Duodenal mucosa (tissue), 2 donors: ENCODE results near the gene LDLRAD3.

Source experiments
- H3K27ac ChIP-seq: one replicate; pipeline ENCODE4 v1.7.0; 2013; ENCODE audit warnings: low read depth, low read length
- H3K27me3 ChIP-seq, 2 donors: one replicate each; pipeline ENCODE4 v1.7.0; 2013; ENCODE audit warnings: low read length in 2 of 2, control low read depth in 1 of 2; ENCODE audit not compliant: insufficient read depth in 2 of 2, control insufficient read depth in 1 of 2
- H3K36me3 ChIP-seq, 2 donors: one replicate each; pipeline ENCODE4 v1.7.0; 2013; ENCODE audit warnings: low read length in 2 of 2, control low read depth in 1 of 2; ENCODE audit not compliant: insufficient read depth in 2 of 2, control insufficient read depth in 1 of 2
- H3K4me1 ChIP-seq, 2 donors: one replicate each; pipeline ENCODE4 v1.7.0; 2013; ENCODE audit warnings: low read length in 2 of 2, control low read depth in 1 of 2; ENCODE audit not compliant: insufficient read depth in 2 of 2, control insufficient read depth in 1 of 2
- H3K4me3 ChIP-seq, 2 donors: one replicate each; pipeline ENCODE4 v1.7.0; 2013; ENCODE audit warnings: low read length in 2 of 2, low read depth in 1 of 2
- H3K9ac ChIP-seq, 2 donors: one replicate each; pipeline ENCODE4 v1.7.0; 2013; ENCODE audit warnings: low read length in 2 of 2, low read depth in 1 of 2
- H3K9me3 ChIP-seq, 2 donors: one replicate each; pipeline ENCODE4 v1.7.0; 2013; ENCODE audit warnings: low read length in 2 of 2, control low read depth in 1 of 2; ENCODE audit not compliant: control insufficient read depth in 1 of 2

The LDLRAD3 gene

GRCh38 chr11:36211761-36212430 is 268.0 kb downstream of the LDLRAD3 start:
- no peak overlapping the region for H3K4me3 ChIP-seq
- H3K4me1 ChIP-seq = no peaks in the 10 kb centered on the region
- H3K27me3 ChIP-seq = no peaks in the 10 kb centered on the region
- no peak overlapping the region for H3K9ac ChIP-seq
- H3K36me3 ChIP-seq = no peaks in the 10 kb centered on the region
- no peak overlapping the region for H3K27ac ChIP-seq
- H3K9me3 ChIP-seq = no peaks in the 10 kb centered on the region

- Histone ChIP-seq H3K27me3 (no peaks in the 10 kb centered on the region), H3K9ac (no peak overlapping the region), H3K9me3 (no peaks in the 10 kb centered on the region), H3K4me1 (no peaks in the 10 kb centered on the region), H3K36me3 (no peaks in the 10 kb centered on the region), H3K4me3 (no peak overlapping the region), H3K27ac (no peak overlapping the region)
These were observed 268.9 kb downstream of the LDLRAD3 start for GRCh38 chr11:36212564-36213392.

- no peaks in the 10 kb centered on the region for H3K27me3 ChIP-seq
- no peak overlapping the region for H3K4me3 ChIP-seq
- H3K27ac ChIP-seq = no peak overlapping the region
- no peak overlapping the region for H3K9ac ChIP-seq
- H3K9me3 ChIP-seq = no peaks in the 10 kb centered on the region
- no peaks in the 10 kb centered on the region for H3K4me1 ChIP-seq
- no peaks in the 10 kb centered on the region for H3K36me3 ChIP-seq
These were observed 269.6 kb downstream of the LDLRAD3 start for GRCh38 chr11:36213393-36213840.

GRCh38 chr11:36214480-36214879 is 270.6 kb downstream of the LDLRAD3 start:
- no peaks in the 10 kb centered on the region for H3K4me1 ChIP-seq
- no peak overlapping the region for H3K27ac ChIP-seq
- no peak overlapping the region for H3K9ac ChIP-seq
- no peaks in the 10 kb centered on the region for H3K36me3 ChIP-seq
- H3K4me3 ChIP-seq = no peak overlapping the region
- H3K27me3 ChIP-seq = no peaks in the 10 kb centered on the region
- no peaks in the 10 kb centered on the region for H3K9me3 ChIP-seq

- Histone ChIP-seq H3K36me3 (no peaks in the 10 kb centered on the region), H3K27me3 (no peaks in the 10 kb centered on the region), H3K4me1 (no peaks in the 10 kb centered on the region), H3K9me3 (peaks cover 3 to 5% of the 10 kb centered on the region in 2 donors), H3K4me3 (no peak overlapping the region), H3K9ac (no peak overlapping the region), H3K27ac (no peak overlapping the region)
These were observed 271.3 kb downstream of the LDLRAD3 start for GRCh38 chr11:36214976-36215692.

GRCh38 chr11:36215693-36216060 is 271.8 kb downstream of the LDLRAD3 start:
- Histone ChIP-seq H3K27ac (no peak overlapping the region), H3K9ac (no peak overlapping the region), H3K9me3 (peaks cover 3 to 9% of the 10 kb centered on the region in 2 donors), H3K4me3 (no peak overlapping the region), H3K36me3 (no peaks in the 10 kb centered on the region), H3K27me3 (no peaks in the 10 kb centered on the region), H3K4me1 (no peaks in the 10 kb centered on the region)

GRCh38 chr11:36216061-36216615 is 272.3 kb downstream of the LDLRAD3 start:
- Histone ChIP-seq H3K36me3 (no peaks in the 10 kb centered on the region), H3K9me3 (peaks cover 3 to 9% of the 10 kb centered on the region in 2 donors), H3K4me3 (no peak overlapping the region), H3K9ac (no peak overlapping the region), H3K27ac (no peak overlapping the region), H3K4me1 (no peaks in the 10 kb centered on the region), H3K27me3 (no peaks in the 10 kb centered on the region)

GRCh38 chr11:36218283-36218921 is 274.5 kb downstream of the LDLRAD3 start:
- Histone ChIP-seq H3K36me3 (no peaks in the 10 kb centered on the region), H3K9me3 (peaks cover 3 to 9% of the 10 kb centered on the region in 2 donors), H3K27me3 (no peaks in the 10 kb centered on the region), H3K4me1 (no peaks in the 10 kb centered on the region), H3K4me3 (no peak overlapping the region), H3K9ac (no peak overlapping the region), H3K27ac (no peak overlapping the region)

GRCh38 chr11:36219996-36220395 is 276.1 kb downstream of the LDLRAD3 start:
- no peaks in the 10 kb centered on the region for H3K27me3 ChIP-seq
- H3K4me1 ChIP-seq = no peaks in the 10 kb centered on the region
- no peak overlapping the region for H3K4me3 ChIP-seq
- peaks cover 3 to 9% of the 10 kb centered on the region in 2 donors for H3K9me3 ChIP-seq
- no peak overlapping the region for H3K9ac ChIP-seq
- no peak overlapping the region for H3K27ac ChIP-seq
- H3K36me3 ChIP-seq = no peaks in the 10 kb centered on the region
